ENCODE measurements around the gene KDM2B. TPM values are rescaled to one million over a fixed set of nuclear protein-coding genes. Genes with fewer than 3 reads are reported as not detected.

KDM2B gene
- total RNA-seq, 1 experiment from 2014 or later: 45.1 TPM

DNA sequence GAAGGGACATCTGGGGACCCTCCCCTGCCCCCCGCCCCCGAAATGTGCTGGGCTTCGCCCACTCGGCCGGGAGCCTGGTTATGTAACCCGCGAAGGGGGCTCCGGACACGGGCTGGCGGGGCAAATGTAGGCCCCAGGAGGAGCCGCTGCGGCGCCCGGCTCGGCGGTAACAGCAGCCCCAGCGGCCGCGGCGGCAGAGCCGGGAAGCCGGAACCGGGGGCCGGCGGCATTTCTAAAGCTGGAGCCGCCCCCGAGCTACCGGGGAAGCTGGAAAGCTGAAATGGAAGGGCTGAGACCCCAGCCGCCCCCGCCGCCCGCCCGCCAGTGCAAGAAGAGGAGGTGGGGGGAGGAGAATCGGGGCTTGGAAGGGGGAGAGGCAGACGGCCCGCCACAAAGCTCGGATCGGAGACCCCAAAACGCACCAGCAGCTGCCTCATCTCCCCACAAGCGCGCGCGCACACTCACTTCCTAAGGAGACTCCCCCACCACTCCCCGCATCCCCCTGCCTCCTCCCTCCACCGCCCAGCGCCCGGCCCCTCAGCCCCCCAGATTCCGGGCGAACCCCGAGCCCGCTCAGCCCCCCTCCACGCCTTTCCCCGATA, 1.5 kb downstream of the KDM2B start:
- POLR2A ChIA-PET (ENCODE audit: unreplicated experiment): interaction anchor here (0.6 kb wide), 1 partner anchor 191 kb away, joined by 4 read pairs; no protein-coding TSS in a partner anchor
- no peak overlapping the region for H3K27ac ChIP-seq
- H4K20me1 ChIP-seq (ENCODE audit: insufficient read depth): no peaks in the 10 kb centered on the region
- no TSS peak for BruUV-seq (replicated peaks)
- TF ChIP-seq EZH2 (IDR thresholded peaks at IDR 0.05; ENCODE audit: low read depth) (no peak), CTCF (conservative IDR thresholded peaks at IDR 0.05) (no peak)
- peaks cover 45% of the 10 kb centered on the region for H3K4me1 ChIP-seq (replicated peaks; ENCODE audit: insufficient read depth)
- intact Hi-C loops (cut with micrococcal nuclease; ENCODE audit: unreplicated experiment): no loop called here
- H3K36me3 ChIP-seq (ENCODE audit: low read depth): no peaks in the 10 kb centered on the region
- DNase-seq: no peak
- no peaks in the 10 kb centered on the region for H3K9me2 ChIP-seq (ENCODE audit: insufficient read depth)
- CTCF ChIA-PET: interaction anchor here (0.6 to 0.9 kb wide), 5 partner anchors 20 to 215 kb away, joined by 5 to 7 read pairs (median 6); partner anchors contain the start of gene RNF34
- H3K27me3 ChIP-seq (ENCODE audit: insufficient read depth, low read depth): no peaks in the 10 kb centered on the region
- peak overlapping the region; percentile 86 for H3K4me3 ChIP-seq
- peaks cover 3% of the 10 kb centered on the region; the same call in 1 of the 2 replicates for H3K79me2 ChIP-seq (ENCODE audit: low read depth)
- peak overlapping the region; percentile 84 for H2AFZ ChIP-seq
- H3K9me3 ChIP-seq (ENCODE audit: insufficient read depth, low read depth): no peaks in the 10 kb centered on the region
- peak overlapping the region; percentile 99 for H3K4me2 ChIP-seq
- peaks cover 24% of the 10 kb centered on the region; the same call in 1 of the 2 replicates for H3F3A ChIP-seq (ENCODE audit: insufficient read depth, low read depth)

- H3K36me3 ChIP-seq (ENCODE audit: low read depth): no peaks in the 10 kb centered on the region
- peak overlapping the region; percentile 88 for H3K27ac ChIP-seq
- POLR2A ChIA-PET (ENCODE audit: unreplicated experiment): no interaction called here
These were observed 2.3 kb downstream of the KDM2B start for GRCh38 chr12:121578230-121579189.

More at GRCh38 chr12:121578230-121579189, 2.3 kb downstream of the KDM2B start:
- Histone ChIP-seq H3K9me2 (ENCODE audit: insufficient read depth) (no peaks in the 10 kb centered on the region), H3K27me3 (ENCODE audit: insufficient read depth, low read depth) (no peaks in the 10 kb centered on the region), H3K4me3 (peak overlapping the region; percentile 86; the same call in 1 of the 2 replicates), H4K20me1 (ENCODE audit: insufficient read depth) (no peaks in the 10 kb centered on the region), H3K4me2 (peak overlapping the region; percentile 99), H2AFZ (peak overlapping the region; percentile 84), H3F3A (ENCODE audit: insufficient read depth, low read depth) (peaks cover 24% of the 10 kb centered on the region; the same call in 1 of the 2 replicates), H3K79me2 (ENCODE audit: low read depth) (peaks cover 3% of the 10 kb centered on the region; the same call in 1 of the 2 replicates), H3K9me3 (ENCODE audit: insufficient read depth, low read depth) (no peaks in the 10 kb centered on the region), H3K4me1 (replicated peaks; ENCODE audit: insufficient read depth) (peaks cover 45% of the 10 kb centered on the region)
- intact Hi-C loops (cut with micrococcal nuclease; ENCODE audit: unreplicated experiment): no loop called here
- CTCF ChIA-PET: interaction anchor here (0.9 to 1.7 kb wide), 2 partner anchors 26 to 216 kb away, joined by 3 to 6 read pairs; no protein-coding TSS in a partner anchor
- no peak for DNase-seq
- BruUV-seq (replicated peaks): no TSS peak
- no peak for TF ChIP-seq EZH2 (IDR thresholded peaks at IDR 0.05; ENCODE audit: low read depth)
- TF ChIP-seq CTCF (conservative IDR thresholded peaks at IDR 0.05): no peak
